NOMO-1 treated with DMSO at 0.1 percent for 48 hours (cell line): ENCODE data around the gene MYO3B.
A peak's percentile ranks its signal among the peaks of the same experiment; 100 is the strongest.
"Not testable (repeated sequence)": the region's sequence is repeated elsewhere in the genome, so short reads cannot be mapped to it uniquely, and the experiment has no call there.

Experiments used
- DNase-seq: peaks from one replicate; lab custom pipeline; 2025; ENCODE audit not compliant: unreplicated experiment; lab: John Stamatoyannopoulos, UW

Gene MYO3B

GRCh38 chr2:170206805-170207407 lies 29.0 kb downstream of the MYO3B start:
- DNase-seq = no peak

GRCh38 chr2:170207901-170208300 lies 30.0 kb downstream of the MYO3B start:
- no peak for DNase-seq

DNA sequence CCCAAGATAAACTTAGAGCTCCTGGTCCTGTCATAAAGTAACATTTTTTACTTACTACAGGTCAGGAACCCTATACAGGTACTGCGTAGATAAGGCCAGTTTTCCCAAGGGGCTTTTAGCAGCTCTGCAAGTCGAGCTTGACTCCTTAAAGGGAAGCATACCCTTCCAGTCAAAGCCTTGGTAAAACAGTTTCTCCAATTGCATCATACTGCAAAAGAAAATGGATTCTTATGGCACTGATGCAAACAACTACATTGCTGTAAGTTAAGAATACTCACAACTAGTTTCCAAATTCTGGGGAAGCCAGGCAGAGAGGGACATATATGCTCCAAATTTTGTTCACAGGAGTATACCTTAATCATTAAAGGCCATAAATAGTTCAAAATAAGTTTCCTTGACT lies 31.0 kb downstream of the MYO3B start:
- DNase-seq = no peak

DNA sequence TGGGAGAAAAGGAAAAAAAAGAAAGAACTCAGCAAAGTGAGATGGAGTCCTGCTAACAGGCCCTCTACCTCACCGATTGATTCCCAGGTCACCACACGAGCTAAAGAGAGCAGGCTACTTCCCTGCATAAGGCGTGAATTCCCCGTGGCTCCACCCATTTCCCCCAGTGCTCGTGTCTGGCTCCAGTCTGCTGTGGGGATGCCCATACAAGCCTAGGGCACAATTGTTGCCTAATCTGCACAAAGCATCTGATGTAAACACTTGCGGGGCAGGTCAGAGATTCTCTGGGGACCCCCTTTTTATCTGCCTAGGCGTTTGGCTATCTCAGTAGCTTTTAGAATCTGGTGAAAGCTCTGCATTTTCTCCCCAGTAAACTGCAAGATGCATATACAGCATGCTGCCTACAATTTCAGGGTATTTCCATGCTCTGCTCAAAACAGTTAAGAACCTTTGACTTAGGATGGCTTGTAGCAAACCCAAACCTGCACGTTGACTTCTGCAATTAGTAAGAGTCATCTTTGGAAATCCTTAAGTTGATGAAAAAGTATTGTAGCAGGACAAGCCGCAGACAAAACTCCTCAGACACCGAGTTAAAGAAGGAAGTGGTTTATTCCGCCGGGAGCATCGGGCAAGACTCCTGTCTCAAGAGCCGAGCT lies 34.8 kb downstream of the MYO3B start:
- peak; percentile 20 for DNase-seq

DNA sequence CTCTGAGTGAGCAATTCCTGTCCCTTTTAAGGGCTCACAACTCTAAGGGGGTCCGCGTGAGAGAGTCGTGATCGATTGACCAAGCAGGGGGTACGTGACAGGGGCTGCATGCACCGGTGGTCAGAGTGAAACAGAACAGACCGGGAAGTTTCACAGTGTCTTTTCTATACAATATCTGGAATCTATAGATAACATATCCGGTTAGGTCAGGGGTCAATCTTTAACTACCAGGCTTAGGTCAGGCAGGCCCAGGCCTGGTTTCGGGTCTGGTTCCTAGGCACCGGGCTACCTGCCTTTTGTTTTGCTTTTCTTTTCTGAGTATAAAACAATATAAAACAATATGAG lies 35.3 kb downstream of the MYO3B start:
- not testable (repeated sequence) for DNase-seq

DNA sequence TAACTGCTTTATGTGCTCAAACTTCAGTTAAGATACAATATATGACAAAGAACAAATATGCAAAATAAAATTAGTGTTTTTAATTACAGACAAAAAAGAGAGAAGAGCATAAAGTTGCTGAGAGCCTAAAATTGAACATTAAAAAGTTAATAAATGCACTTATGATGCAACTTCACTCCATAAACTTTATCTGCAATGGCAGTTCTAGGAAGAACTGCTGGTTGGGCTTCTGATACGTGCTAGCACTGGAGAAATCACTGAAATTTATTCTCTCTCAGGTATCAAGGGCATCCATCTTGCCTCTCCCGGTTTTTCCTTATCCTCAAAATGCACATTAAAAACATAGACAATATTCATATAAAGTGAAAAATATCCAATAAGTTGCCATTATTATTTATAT lies 35.7 kb downstream of the MYO3B start:
- no peak for DNase-seq

GRCh38 chr2:170214309-170214948 lies 36.5 kb downstream of the MYO3B start:
- DNase-seq = peak; percentile 17

DNA sequence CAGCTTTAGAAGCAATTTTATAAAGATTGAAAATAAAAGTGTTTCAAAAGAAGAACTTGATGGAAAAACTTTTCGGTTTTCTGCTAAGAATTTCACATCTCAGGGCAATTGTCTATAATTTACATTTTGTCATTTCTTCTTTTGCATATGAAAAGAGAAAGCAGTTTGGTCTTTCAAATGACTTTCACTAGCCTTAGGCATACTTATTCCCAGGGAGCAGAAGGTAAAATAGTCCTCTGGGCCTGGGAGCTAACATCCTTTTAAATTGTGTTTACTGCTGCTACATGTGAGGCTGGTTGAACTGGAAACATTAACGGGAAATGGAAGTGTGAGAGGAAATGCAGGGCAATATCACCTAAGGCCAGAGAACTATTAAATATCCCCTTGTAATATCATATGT lies 37.1 kb downstream of the MYO3B start:
- no peak for DNase-seq

GRCh38 chr2:170216428-170216827 lies 38.5 kb downstream of the MYO3B start:
- DNase-seq = no peak

- no peak for DNase-seq
Observed at GRCh38 chr2:170216981-170217380, 39.0 kb downstream of the MYO3B start.

DNA sequence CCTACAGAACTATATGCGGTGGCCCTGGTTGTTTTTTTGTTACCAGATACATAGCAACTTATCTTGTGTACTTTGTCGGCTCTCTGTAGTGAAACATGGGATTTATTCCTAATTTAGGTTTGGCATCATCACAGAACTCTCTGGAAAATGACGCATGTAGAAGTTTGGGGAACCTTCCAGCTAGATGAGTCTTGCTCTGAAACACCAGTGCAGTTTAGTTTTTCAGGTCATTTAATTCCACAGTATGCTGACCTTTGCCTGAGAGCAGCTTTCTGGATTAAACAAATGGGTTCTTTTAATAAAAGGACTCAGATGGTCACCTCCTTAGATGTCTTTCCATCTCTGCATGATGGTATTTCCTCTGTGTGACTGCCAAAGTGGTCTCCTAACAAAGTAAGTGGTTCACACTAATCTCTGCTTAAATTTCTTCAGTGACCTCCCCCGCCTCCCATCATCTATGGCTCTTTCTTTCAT lies 39.9 kb downstream of the MYO3B start:
- DNase-seq = no peak

DNA sequence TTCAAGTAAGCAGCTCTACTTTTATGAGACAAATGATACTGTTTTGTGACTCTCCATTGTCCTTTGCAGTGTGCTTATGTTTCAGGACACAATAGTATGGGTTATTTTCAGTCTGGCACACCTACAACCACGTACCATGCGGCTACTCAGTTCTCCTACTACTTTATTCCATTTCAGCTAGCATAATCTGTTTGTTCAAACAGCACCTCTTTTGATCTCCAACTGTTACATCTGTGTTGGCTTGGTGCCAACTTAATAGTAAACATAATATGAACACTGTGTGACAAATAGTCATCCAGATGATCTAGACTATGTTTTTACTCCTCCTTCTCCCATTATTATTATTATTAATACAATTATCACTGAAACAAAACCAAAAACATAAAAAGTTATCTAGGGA lies 40.5 kb downstream of the MYO3B start:
- DNase-seq = no peak

DNA sequence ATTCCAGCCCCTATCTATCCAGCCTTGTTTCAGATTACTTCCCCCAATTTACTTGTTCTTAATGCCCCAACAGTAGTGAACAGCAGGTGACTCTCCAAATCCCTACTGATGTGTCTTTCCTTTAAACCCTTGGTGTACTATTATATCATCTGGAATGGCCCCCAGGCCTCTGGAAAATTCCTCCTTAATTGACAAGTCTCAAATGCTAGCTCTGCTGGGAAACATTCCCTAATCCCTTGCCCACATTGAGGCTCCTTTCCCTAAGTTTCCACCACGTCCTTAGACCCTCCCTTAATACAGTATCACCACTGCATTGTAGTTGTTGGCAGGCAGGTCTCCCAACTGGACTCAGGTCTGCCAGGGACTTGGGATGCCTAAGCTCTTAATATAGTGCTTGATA lies 41.0 kb downstream of the MYO3B start:
- no peak for DNase-seq

GRCh38 chr2:170221317-170222288 lies 43.7 kb downstream of the MYO3B start:
- no peak for DNase-seq

GRCh38 chr2:170222298-170222697 lies 44.4 kb downstream of the MYO3B start:
- DNase-seq = no peak

GRCh38 chr2:170222842-170223241 lies 44.9 kb downstream of the MYO3B start:
- no peak for DNase-seq

- no peak for DNase-seq
Observed at GRCh38 chr2:170224692-170225294, 46.8 kb downstream of the MYO3B start.

DNA sequence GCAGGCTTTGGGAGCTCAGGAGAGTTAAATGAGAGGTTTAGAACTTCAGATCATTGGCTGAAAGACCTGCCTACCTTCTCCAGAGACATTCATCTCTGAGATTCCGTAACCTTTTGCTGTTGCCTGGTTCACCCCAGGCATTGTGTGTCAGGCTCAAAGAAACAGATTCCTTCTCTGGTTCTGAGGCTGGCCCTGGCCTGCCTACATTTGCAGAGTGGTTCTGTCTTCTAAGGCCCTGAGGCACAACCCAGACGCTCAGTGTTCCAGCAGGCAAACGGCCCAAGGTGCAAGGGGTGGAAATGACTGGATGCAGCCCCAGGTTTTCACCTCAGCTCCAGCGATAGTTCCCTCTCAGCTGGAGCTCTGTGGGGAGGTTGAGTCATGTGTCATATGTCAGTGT lies 48.3 kb downstream of the MYO3B start:
- DNase-seq = no peak

DNA sequence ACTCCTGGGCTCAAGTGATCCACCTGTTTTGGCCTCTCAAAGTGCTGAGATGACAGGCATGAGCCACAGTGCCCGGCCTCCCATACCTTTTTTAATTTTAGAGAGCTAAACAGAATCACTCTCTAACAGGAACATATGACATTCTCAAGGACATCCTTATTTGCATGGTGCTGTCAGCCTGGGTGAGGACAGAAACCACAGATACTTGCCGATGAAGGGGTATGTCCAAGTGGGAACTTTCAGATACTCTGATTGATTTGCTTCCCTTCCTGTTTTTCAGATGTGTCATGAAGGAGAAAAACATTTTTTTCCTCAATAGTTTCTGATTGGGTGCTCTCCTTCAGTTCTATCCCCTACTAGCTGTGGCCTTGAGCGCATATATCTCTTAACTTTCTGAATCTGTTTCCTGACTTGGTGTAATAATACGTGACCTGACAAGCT lies 49.6 kb downstream of the MYO3B start:
- no peak for DNase-seq

- DNase-seq = no peak
Observed at GRCh38 chr2:170227951-170228350, 50.0 kb downstream of the MYO3B start.

DNA sequence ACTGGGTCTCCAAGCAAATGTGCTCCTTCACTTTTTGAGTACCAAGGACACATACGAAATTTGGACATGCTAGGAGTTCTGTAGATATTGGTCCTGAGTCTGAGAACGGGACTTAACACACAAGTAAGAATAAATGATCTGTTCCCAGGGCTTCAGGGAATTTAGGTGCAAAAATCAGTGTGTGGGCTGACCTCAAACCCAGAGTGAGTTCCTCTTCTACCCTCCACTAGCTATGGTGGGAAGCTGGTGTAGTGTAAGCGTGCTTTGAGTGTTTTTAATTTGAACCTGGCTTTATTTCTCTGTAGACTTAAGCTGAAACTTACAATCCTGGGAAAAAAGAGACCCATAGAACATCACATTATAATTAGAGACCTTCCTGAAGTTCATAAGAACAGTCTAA lies 50.5 kb downstream of the MYO3B start:
- no peak for DNase-seq
